ENCODE results near the gene PIH1D1.

Gene PIH1D1

GRCh38 chr19:49420227-49420626 is 31.4 kb downstream of the PIH1D1 start:
- no peak for DNase-seq (ENCODE audit: low read depth in 2 of 2)

- DNase-seq (ENCODE audit: low read depth in 2 of 2) = no peak
Observed at GRCh38 chr19:49419173-49419572, 32.4 kb downstream of the PIH1D1 start.

- no peak for DNase-seq (ENCODE audit: low read depth in 2 of 2)
Observed at GRCh38 chr19:49418511-49418910, 33.1 kb downstream of the PIH1D1 start.

- DNase-seq (ENCODE audit: low read depth in 2 of 2) = no peak
Observed at GRCh38 chr19:49417088-49417487, 34.5 kb downstream of the PIH1D1 start.

DNA sequence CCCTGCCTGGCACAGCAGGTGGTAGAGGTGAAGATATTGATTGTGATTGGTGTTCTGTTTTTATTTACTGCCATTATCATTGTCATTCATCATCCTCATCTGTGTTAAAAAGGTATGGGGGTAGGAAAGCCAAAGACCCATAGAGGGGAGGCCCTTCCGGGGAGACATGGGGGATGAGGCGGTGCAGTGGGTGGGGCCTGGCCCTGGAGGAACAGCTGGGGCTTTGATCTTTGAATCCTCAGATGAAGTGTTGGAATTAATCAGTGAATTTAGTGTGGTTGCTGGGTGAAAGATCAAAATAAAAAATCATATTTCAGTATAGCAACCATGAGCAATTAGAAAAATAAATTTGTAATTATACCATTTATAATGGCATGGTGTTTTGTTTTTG is 35.8 kb downstream of the PIH1D1 start:
- DNase-seq (ENCODE audit: low read depth in 2 of 2) = no peak

- DNase-seq (ENCODE audit: low read depth in 2 of 2) = no peak
Observed at GRCh38 chr19:49415102-49415809, 36.4 kb downstream of the PIH1D1 start.

- no peak for DNase-seq (ENCODE audit: low read depth in 2 of 2)
Observed at GRCh38 chr19:49414256-49414655, 37.4 kb downstream of the PIH1D1 start.

- no peak for DNase-seq (ENCODE audit: low read depth in 2 of 2)
Observed at GRCh38 chr19:49413348-49413747, 38.3 kb downstream of the PIH1D1 start.

GRCh38 chr19:49411681-49412326 is 39.8 kb downstream of the PIH1D1 start:
- no peak for DNase-seq (ENCODE audit: low read depth in 2 of 2)

- no peak for DNase-seq (ENCODE audit: low read depth in 2 of 2)
Observed at GRCh38 chr19:49409441-49410029, 42.1 kb downstream of the PIH1D1 start.

GRCh38 chr19:49408816-49409440 is 42.7 kb downstream of the PIH1D1 start:
- DNase-seq (ENCODE audit: low read depth in 2 of 2) = no peak

DNA sequence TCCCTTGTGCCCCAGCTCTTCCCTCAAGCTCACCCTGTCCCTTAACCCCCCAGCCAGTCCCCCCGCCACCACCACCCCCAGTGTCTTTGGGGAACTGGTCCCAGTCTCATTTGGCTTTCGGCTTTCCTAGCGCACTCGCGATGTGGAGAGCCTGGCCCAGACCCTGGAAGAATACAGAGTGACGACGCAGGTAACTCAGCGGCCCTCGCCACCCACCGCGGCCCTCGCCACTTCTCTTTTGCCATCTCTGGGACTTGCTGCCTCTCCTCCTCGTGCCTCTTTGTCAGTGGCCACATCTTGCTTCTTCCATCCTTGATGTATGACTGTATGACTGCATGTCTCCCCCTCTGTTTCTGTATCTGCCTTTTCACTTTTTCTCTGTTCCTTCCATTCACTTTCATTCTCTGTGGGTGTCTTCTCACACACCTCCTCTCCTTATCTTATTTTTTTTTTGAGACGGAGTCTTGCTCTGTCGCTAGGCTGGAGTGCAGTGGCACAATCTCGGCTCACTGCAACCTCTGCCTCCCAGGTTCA is 44.1 kb downstream of the PIH1D1 start:
- no peak for DNase-seq (ENCODE audit: low read depth in 2 of 2)

DNA sequence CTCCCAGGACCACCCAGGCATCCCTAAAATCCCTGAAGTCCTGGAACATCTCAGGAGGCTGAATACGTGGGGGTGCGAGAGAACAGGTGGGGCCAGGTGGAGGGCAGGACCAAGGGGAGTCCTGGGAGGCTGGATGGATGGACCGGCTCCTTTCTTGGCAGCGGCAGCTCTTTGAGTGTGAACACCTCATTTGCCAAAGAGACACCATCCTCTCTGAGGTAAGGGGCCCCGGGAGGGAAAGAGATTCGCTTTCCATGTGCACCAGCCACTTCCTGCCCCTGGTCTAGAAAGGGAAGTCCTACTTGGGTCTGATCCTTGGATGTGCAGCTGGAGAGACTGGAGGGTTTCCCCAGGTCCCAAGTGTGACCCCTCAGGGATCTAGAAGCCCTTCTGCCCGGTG is 44.5 kb downstream of the PIH1D1 start:
- DNase-seq (ENCODE audit: low read depth in 2 of 2) = no peak

DNA sequence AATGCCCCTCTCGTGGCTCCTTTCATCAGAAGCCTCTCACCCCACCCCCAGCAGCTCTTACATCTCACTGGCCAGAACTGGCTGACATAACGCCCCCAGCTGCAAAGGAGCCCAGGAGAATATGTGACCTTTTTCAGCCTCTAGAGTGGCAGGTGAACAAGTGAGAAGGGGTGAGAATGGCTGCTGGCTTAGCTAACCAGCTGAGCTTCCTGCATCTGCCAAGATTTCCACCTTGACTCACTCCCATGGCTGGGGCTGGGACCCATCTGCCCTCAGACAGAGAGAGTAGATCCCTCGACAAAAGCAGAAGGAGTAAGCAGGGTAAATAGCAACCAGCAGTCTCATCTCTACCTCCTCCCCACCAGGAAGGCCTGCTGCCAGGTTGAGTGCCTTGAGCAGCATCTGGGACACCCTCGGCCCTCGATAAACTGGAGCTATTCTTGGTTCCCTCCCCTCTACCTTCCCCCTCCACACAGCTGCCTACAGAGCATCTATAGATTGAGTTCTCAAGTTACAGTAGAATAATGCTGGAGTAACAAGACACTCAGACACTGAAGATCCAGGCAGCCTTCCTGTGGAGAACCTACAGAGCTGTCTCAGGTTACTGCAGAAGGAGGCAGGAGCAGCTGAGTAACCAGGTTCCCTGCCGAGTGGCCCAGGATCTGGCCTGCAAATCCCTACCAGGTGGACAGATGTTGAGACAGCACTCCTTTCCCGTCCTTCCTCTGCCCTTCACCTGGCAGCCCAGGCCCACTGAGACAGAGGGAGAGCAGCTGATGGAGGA is 48.0 kb downstream of the PIH1D1 start:
- no peak for DNase-seq (ENCODE audit: low read depth in 2 of 2)

GRCh38 chr19:49400029-49400428 is 51.6 kb downstream of the PIH1D1 start:
- no peak for DNase-seq (ENCODE audit: low read depth in 2 of 2)

DNA sequence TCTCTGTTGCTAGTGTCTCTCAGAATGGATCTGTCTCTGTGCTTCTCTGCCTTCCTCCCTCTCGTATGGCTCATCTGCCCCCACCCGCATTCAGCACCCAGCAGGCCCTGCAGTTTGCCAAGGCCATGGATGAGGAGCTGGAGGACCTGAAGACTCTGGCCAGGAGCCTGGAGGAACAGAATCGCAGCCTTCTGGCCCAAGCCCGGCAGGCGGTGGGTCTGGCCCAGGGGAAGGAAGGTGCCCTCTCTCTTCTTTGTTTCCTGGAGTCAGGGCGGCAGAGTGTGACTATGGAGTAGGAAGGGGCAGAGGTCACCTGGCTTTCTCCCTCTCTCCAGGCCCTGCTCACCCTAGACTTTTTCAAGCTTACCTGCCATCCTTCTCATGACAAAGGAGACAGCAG is 52.7 kb downstream of the PIH1D1 start:
- DNase-seq (ENCODE audit: low read depth in 2 of 2) = no peak

DNA sequence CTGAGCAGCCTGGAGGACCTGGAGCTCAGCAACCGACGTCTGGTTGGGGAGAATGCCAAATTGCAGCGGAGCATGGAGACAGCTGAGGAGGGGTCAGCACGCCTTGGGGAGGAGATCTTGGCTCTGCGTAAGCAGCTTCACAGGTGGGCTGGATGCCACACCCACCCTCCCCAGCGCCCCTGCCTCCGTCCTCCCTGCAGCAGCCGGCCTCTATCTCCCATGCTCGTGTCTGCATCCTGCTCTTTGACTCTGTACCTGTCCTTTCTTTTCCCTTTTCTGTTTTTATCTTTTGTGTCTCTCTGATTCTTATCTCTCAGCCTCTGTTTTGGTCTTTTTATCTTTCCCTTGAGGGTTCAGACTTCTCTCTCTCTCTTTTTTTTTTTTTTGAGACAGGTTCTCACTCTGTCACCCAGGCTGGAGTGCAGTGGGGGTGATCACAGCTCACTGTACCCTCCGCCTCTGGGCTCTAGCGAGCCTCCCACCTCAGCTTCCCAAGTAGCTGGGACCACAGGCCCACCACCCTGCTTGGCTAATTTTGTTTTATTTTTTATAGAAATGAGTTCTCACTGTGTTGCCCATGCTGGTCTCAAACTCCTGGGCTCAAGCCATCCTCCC is 53.5 kb downstream of the PIH1D1 start:
- no peak for DNase-seq (ENCODE audit: low read depth in 2 of 2)

DNA sequence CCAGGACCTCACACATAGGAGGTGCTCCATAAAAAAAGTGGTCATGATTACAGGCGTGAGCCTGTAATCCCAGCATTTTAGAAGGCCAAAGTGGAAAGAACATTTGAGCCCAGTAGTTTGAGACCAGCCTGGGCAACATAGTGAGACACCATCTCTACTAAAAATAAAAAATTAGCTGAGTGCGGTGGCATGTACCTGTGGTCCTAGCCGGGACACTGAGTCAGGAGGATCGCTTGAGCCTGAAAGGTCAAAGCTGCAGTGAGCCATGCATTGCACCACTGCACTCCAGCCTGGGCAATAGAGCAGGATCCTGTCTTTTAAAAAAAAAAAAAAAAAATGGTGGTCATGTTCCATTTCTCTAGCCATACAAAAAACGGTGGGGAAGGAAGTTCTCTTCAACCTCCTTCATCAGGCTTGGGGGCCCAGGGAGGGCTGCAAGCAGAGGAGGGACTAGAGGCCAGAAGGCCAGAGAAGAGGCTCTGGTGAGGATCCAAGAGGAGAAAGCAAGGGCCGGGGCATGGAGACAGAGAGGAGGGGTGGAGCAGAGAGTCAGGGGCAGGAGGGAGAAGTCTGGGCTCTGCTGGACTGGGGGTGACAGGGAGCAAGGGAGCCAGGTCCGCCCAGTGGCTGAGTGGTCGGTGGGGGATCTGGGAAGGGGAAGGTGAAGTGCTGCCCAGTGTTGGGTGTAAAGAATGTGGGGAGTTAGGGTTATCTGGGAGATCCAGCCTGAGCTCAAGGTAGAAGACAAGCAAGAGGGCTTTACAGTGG is 54.7 kb downstream of the PIH1D1 start:
- DNase-seq (ENCODE audit: low read depth in 2 of 2) = no peak
